Ishikawa (cell line): ENCODE measurements around the gene KIF22.

Experiments used
- CEBPB ChIP-seq: IDR thresholded peaks from 2 replicates; pipeline ENCODE4 v1.6.1; 2012
- EP300 ChIP-seq: IDR thresholded peaks from 2 replicates; pipeline ENCODE4 v1.6.1; 2012; ENCODE audit warnings: borderline replicate concordance
- FOXM1 ChIP-seq: IDR thresholded peaks from 2 replicates; pipeline ENCODE4 v1.6.1; 2012; ENCODE audit warnings: low read depth, borderline replicate concordance
- MAX ChIP-seq: IDR thresholded peaks from 2 replicates; pipeline ENCODE4 v1.6.1; 2012
- NFIC ChIP-seq: IDR thresholded peaks from 2 replicates; pipeline ENCODE4 v1.6.1; 2012
- REST ChIP-seq: IDR thresholded peaks from 2 replicates; pipeline ENCODE4 v1.6.1; 2012; ENCODE audit warnings: low read depth, mild to moderate bottlenecking
- YY1 ChIP-seq: IDR thresholded peaks from 2 replicates; pipeline ENCODE4 v1.6.1; 2012; ENCODE audit warnings: low read depth
- ZBTB7A ChIP-seq: IDR thresholded peaks from 2 replicates; pipeline ENCODE4 v1.6.1; 2012; ENCODE audit warnings: low read depth

DNA sequence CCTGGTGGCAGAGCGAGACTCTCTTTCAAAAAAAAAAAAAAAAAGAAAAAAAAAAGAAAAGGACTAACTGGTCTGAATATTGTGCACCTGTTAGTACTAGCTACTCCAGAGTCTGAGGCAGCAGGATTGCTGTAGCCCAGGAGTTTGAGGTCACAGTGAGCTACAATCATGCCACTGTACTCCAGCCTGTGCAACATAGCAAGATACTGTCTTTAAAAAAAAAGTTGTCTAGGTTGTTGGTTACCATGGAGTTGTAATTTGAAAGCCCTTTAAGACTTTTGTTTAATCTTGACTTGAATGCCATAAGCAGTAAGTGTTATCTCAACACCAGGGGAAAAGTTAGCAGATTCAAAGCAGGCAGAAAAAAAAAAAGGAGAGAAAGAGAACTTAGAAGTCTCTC is 33.9 kb upstream of the KIF22 start:
- TF ChIP-seq YY1 = no peak
- TF ChIP-seq ZBTB7A = no peak
- TF ChIP-seq REST = no peak
- no peak for TF ChIP-seq EP300
- no peak for TF ChIP-seq CEBPB
- no peak for TF ChIP-seq NFIC
- TF ChIP-seq MAX = no peak
- TF ChIP-seq FOXM1 = no peak
